GM21723 (cell line): Measurements from ENCODE around the gene SLK.

Source experiments
- ATAC-seq: cut with Tn5 transposase; IDR thresholded peaks from one replicate; pipeline ENCODE4 v1.9.1; 2021; ENCODE audit warnings: mild to moderate bottlenecking, moderate library complexity; ENCODE audit not compliant: unreplicated experiment

The SLK gene

DNA sequence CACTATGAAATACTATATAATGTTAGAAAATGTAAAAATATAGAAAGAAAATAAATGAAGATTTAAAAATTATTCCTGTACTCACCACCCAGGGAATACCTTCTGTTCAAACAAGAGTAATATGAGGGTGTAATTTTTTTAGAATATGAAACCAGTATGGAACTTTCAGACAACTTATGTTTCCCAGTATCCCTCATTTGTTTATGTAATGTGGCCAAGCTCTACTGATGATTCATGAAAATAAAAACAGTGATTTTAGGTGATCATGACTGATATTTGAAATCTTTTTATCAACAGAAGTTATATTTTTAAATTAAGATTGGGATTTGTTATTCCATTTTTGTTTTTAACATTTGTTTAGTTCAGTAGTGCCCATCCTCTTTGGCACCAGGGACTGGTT lies 18.8 kb downstream of the SLK start:
- no peak for ATAC-seq

GRCh38 chr10:103986360-103986759 lies 19.4 kb downstream of the SLK start:
- ATAC-seq: no peak

- no peak for ATAC-seq
Measured at GRCh38 chr10:103990121-103990520, 23.2 kb downstream of the SLK start.

GRCh38 chr10:103990531-103990930 lies 23.6 kb downstream of the SLK start:
- no peak for ATAC-seq

DNA sequence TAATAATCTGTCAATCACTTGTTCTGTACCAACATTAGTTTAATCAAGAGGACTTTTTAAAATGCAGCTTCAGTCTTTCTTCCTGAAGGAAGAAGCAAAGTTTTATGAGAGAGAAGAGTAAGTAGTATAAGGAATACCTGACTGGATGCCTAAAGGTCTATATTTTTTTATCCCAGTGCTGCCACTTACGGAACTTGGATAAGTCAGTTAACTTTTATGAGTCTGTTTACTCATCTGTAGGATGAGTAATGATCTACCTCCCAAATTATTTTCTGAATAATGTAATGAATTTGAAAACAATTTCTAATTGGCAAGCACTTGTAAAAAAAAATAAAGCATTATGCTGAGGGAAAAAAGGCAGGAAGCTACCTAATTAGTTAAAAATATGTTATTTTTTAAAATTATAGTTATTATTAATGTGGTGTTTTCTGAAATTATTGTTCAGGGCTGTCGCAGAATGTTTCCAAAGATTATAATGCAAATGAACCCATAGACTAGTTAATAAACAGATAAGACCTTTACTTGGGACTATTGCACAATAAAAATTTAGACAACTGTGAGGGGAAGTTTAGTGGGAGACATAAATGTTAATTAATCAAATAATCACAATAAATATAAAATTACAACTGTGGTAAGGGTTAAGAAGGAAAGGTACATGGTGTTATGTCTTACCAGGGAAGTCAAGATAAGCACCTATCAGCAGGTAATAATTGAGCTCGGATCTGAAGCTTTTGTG lies 24.6 kb downstream of the SLK start:
- no peak for ATAC-seq

GRCh38 chr10:103995134-103995533 lies 28.2 kb downstream of the SLK start:
- no peak for ATAC-seq

DNA sequence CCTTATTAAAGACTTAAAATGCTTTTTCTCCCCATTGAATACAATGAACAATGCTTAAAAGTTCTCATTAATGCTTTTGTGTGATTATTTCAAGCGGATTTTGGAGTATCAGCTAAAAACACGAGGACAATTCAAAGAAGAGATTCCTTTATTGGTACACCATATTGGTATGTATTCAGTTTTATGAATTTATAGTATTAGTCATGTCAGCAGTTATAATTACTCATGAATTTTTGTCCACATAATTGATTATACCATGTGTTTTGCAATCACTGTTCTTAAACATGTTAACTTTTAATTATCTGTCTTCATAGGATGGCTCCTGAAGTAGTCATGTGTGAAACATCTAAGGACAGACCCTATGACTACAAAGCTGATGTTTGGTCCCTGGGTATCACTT lies 31.9 kb downstream of the SLK start:
- no peak for ATAC-seq

GRCh38 chr10:104002911-104003310 lies 36.0 kb downstream of the SLK start:
- no peak for ATAC-seq

DNA sequence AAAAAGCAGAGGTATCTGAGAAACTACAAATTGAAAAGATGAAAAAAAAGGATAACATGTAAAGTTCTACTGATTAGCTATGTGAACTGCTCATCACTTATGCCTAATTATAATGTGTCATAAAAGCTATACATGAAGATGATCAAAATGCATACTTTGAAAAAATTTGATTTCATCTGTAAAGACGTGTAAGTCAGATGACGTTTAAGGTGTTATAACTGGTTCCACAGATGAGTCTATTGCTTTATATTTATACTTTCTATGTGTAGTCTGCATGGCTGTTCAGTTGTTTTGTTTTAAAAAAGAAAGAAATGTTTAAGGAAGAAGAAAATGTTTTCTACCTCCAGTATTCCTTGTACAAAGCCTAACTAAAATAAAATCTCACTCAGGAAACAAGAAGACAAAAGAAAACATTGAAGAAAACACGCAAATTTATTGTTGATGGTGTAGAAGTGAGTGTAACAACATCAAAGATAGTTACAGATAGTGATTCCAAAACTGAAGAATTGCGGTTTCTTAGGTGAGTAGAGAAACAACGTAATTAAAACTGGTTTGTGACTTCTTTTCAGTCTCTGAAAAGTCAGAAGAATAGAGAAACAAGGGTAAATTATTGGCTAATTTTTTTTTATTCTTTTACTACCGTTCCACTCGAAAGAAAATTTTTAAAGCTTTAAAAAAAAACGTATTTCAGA lies 38.4 kb downstream of the SLK start:
- ATAC-seq: no peak

DNA sequence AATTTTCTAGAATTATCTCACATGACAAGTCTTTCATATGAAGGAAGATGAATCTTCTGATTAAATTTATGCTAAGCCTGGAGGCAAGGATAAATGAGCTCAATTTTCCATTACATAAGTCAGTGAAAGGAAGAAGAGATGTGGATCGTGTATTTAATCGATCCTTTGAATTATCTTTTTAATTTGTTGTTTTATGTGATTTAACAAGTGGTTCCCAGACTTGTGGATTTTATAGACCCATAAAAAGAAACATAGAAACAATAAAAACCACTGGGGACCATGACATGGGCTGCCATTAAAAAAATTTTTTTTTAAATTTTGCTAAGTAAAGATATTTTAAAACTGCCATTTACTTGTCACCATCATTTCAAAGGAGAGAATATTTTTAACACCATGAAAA lies 45.0 kb downstream of the SLK start:
- ATAC-seq: no peak

DNA sequence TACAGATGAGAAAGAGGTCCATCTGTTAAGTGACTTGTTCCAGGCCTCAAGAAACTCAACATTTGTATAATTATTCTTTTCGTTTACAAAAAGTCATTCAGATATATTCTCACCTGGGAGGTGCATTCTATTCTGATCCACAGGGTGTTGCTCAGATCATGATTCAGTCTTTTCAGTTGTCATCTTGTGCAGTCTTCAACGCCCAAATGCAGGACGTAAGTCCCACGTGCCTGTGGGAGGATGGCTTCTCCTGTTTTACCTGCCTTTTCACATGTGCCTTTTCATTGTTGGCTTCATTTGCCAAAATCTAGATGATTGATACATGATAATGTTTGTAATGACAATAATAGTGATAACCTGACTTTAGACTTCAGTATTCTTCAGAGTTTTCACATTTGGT lies 46.5 kb downstream of the SLK start:
- ATAC-seq: no peak

- no peak for ATAC-seq
Measured at GRCh38 chr10:104014176-104014575, 47.2 kb downstream of the SLK start.

GRCh38 chr10:104016661-104017060 lies 49.7 kb downstream of the SLK start:
- ATAC-seq: no peak

DNA sequence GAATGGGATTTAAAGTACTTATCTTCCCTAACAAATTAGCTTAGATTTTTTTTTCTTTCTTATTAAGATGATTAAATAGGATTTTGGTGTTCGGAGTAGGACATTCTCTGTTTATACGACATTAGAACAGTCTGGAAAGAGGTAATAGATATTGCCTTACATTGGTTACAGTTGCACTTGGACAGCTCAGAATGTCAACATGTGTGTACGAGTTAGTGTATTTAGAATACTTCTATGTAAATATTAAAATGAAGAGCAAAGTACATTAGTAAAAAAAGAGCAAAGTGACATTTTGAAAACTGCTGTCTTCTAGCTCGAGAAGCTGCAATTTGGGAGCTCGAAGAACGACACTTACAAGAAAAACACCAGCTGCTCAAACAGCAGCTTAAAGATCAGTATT lies 51.5 kb downstream of the SLK start:
- no peak for ATAC-seq

DNA sequence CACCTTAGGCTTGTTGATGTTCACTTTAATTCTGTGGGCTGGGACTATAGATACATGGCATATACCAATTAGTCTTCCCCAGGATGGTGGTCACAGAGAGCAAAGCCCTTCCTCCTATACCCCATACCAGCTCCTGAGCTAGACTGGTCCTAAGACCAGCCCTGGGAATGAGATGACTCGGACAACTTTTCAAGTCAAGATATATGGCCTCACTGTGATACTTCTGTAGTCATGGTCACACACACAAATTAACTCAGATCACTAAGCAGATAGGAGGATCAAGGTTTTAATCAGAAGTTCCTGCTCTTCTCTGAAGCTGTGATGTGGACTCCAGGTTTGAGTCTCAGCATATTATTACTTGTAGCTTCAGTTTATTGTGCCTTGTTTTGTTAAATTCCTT lies 53.1 kb downstream of the SLK start:
- no peak for ATAC-seq

- no peak for ATAC-seq
Measured at GRCh38 chr10:104021246-104021645, 54.3 kb downstream of the SLK start.

- ATAC-seq: no peak
Measured at GRCh38 chr10:104022026-104022425, 55.1 kb downstream of the SLK start.

DNA sequence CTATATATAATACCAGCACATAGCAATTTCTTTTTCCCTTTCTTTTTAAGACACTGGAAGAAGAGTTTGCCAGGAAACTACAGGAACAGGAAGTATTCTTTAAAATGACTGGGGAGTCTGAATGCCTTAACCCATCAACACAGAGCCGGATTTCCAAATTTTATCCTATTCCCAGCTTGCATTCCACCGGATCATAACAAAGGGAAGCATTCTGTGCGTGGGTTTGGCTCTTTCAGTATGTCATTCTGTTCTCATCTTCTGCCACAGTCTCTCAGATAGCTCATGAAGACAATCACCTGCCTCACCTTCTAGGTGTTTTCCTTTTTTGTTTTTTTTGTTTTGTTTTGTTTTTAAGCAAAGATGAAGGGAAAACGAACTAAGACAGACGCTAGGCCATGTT lies 58.6 kb downstream of the SLK start:
- ATAC-seq: no peak

- no peak for ATAC-seq
Measured at GRCh38 chr10:104026762-104027161, 59.8 kb downstream of the SLK start.

GRCh38 chr10:104028146-104028545 lies 61.2 kb downstream of the SLK start:
- no peak for ATAC-seq

DNA sequence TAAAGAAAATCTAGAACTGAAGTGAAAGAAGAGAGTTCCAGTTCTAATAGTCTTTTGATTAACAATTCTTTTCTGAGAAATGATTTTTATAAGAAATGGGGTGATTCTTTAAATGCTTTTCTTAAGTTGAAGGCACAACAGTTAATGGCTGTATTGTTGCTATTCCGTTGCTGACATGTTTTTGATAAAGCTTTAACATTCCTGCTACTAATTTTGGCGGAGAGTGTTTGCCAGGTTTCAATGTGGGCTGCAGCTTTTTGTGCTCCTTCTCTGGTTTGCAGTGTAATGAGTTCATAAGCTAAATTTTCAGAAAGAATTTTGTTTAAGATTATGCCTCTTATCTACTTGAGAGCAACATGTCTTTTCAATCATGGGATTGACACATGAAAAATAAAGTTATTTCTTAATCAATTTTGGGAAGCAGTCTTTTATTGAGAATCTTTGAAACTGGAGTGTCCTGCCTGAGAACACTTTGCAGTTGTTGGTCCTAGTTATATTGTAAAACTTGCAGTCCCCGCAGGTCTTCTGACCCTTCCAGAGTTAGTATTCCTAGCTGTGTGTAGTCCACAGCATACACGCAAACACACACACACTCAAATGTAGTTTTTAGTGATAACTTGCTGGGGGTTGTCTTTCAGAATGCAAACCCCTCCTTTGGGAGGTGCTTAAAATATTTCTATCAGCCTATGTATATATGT lies 62.0 kb downstream of the SLK start:
- ATAC-seq: no peak

DNA sequence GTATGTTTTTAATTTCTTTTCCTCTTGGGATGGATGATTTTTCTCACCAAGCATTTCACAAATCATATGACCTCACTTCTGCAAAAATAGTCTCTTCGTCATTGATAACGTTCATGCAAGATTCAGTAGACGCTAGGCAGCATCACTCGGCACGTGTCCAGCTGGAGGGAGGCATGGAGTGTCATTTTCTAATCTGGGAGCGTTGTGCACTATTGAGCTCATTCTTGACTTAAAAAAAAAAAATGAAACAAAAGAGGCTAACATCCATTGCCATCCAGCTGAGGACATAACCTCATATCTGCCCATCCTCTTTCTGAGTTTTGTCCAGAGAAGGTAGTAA lies 62.6 kb downstream of the SLK start:
- no peak for ATAC-seq
